ENCODE results near the gene PRDM10. TPM values are rescaled to one million over a fixed set of nuclear protein-coding genes. Genes with fewer than 3 reads are reported as not detected.

Gene PRDM10
- total RNA-seq, 1 donor: 8.0 TPM

DNA sequence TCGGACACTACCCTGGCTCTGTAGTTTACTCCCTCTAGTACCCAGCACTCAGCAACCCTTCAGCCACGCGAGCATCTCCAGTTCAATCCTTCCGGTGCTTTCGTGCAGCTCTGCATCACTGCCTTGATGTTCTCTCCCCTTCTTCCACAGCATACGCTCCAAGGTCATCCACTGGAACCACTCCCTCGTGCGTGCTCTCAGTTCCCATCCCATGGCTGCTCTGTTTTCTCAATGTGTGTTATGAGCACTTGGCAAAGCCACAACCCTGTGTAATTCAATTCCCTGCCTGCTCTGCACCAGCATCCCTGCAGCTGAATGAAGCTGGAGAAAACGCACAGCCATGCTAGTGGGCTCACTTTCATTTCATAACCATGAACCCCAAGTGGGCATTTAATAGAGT, 68.7 kb downstream of the PRDM10 start:
- Histone ChIP-seq H3K79me2 (ENCODE audit: insufficient read depth, low read length) (no peaks in the 10 kb centered on the region), H3K27me3 (ENCODE audit: insufficient read depth, low read length) (no peaks in the 10 kb centered on the region), H3K4me2 (ENCODE audit: insufficient read depth, low read length) (no peak overlapping the region), H3K27ac (ENCODE audit: low read depth, low read length) (no peak overlapping the region), H4K20me1 (ENCODE audit: insufficient read depth, low read length) (no peaks in the 10 kb centered on the region), H3K36me3 (ENCODE audit: insufficient read depth, low read length) (peaks cover 5% of the 10 kb centered on the region), H3K4me1 (ENCODE audit: insufficient read depth, low read length) (no peaks in the 10 kb centered on the region), H3K9me3 (ENCODE audit: low read depth, low read length) (no peaks in the 10 kb centered on the region), H3K4me3 (ENCODE audit: insufficient read depth, low read length) (no peak overlapping the region), H2AFZ (ENCODE audit: low read length) (no peak overlapping the region)
- no peak for DNase-seq (ENCODE audit: insufficient read length, low spot score, missing footprints)
- no peak for TF ChIP-seq CTCF (IDR thresholded peaks at IDR 0.05; ENCODE audit: extremely low read depth, low read depth, low read length)

GRCh38 chr11:129933262-129933661, 69.4 kb downstream of the PRDM10 start:
- Histone ChIP-seq H3K9me3 (ENCODE audit: low read depth, low read length) (no peaks in the 10 kb centered on the region), H3K36me3 (ENCODE audit: insufficient read depth, low read length) (peaks cover 5% of the 10 kb centered on the region), H3K27ac (ENCODE audit: low read depth, low read length) (no peak overlapping the region), H3K4me2 (ENCODE audit: insufficient read depth, low read length) (no peak overlapping the region), H3K4me1 (ENCODE audit: insufficient read depth, low read length) (no peaks in the 10 kb centered on the region), H3K27me3 (ENCODE audit: insufficient read depth, low read length) (no peaks in the 10 kb centered on the region), H3K79me2 (ENCODE audit: insufficient read depth, low read length) (no peaks in the 10 kb centered on the region), H2AFZ (ENCODE audit: low read length) (no peak overlapping the region), H4K20me1 (ENCODE audit: insufficient read depth, low read length) (no peaks in the 10 kb centered on the region), H3K4me3 (ENCODE audit: insufficient read depth, low read length) (no peak overlapping the region)
- TF ChIP-seq CTCF (IDR thresholded peaks at IDR 0.05; ENCODE audit: extremely low read depth, low read depth, low read length): no peak
- DNase-seq (ENCODE audit: insufficient read length, low spot score, missing footprints): no peak

- H3K4me2 ChIP-seq (ENCODE audit: insufficient read depth, low read length): no peak overlapping the region
- no peaks in the 10 kb centered on the region for H4K20me1 ChIP-seq (ENCODE audit: insufficient read depth, low read length)
- H3K4me1 ChIP-seq (ENCODE audit: insufficient read depth, low read length): no peaks in the 10 kb centered on the region
- H3K9me3 ChIP-seq (ENCODE audit: low read depth, low read length): no peaks in the 10 kb centered on the region
- peaks cover 5% of the 10 kb centered on the region for H3K36me3 ChIP-seq (ENCODE audit: insufficient read depth, low read length)
- H2AFZ ChIP-seq (ENCODE audit: low read length): no peak overlapping the region
- TF ChIP-seq CTCF (IDR thresholded peaks at IDR 0.05; ENCODE audit: extremely low read depth, low read depth, low read length): no peak
- no peak for DNase-seq (ENCODE audit: insufficient read length, low spot score, missing footprints)
- no peaks in the 10 kb centered on the region for H3K79me2 ChIP-seq (ENCODE audit: insufficient read depth, low read length)
- H3K4me3 ChIP-seq (ENCODE audit: insufficient read depth, low read length): no peak overlapping the region
- H3K27me3 ChIP-seq (ENCODE audit: insufficient read depth, low read length): no peaks in the 10 kb centered on the region
- no peak overlapping the region for H3K27ac ChIP-seq (ENCODE audit: low read depth, low read length)
Measured at GRCh38 chr11:129932381-129933067, 70.1 kb downstream of the PRDM10 start.

DNA sequence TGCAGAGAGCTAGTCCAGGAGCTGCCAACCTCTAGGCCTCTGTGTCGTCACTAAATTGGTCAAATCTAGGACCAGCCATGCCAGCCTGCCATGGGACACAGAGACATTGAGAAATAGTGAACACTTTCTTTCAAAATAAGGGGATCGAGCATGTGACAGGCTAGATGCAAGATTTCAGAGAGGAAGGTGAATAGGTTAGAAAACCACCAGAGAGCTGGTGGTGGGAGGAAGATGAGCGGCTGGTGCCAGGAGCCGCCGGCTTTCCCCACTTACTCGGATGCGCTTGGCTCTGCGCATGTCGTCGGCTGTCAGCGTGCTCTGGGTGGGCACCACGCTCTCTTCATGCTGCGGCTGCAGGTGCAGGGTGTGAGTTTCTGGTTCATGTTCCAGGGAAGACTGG, 71.9 kb downstream of the PRDM10 start:
- Histone ChIP-seq H2AFZ (ENCODE audit: low read length) (no peak overlapping the region), H3K4me3 (ENCODE audit: insufficient read depth, low read length) (no peak overlapping the region), H4K20me1 (ENCODE audit: insufficient read depth, low read length) (no peaks in the 10 kb centered on the region)

More for the DNA sequence above, 71.9 kb downstream of the PRDM10 start:
- Histone ChIP-seq H3K9me3 (ENCODE audit: low read depth, low read length) (no peaks in the 10 kb centered on the region), H3K27me3 (ENCODE audit: insufficient read depth, low read length) (no peaks in the 10 kb centered on the region), H3K4me2 (ENCODE audit: insufficient read depth, low read length) (no peak overlapping the region), H3K4me1 (ENCODE audit: insufficient read depth, low read length) (no peaks in the 10 kb centered on the region), H3K36me3 (ENCODE audit: insufficient read depth, low read length) (peaks cover 5% of the 10 kb centered on the region), H3K79me2 (ENCODE audit: insufficient read depth, low read length) (no peaks in the 10 kb centered on the region), H3K27ac (ENCODE audit: low read depth, low read length) (no peak overlapping the region)
- TF ChIP-seq CTCF (IDR thresholded peaks at IDR 0.05; ENCODE audit: extremely low read depth, low read depth, low read length): no peak
- DNase-seq (ENCODE audit: insufficient read length, low spot score, missing footprints): no peak
